ENCODE data around the gene DKK1. TPM values are rescaled to one million over a fixed set of nuclear protein-coding genes. Genes with fewer than 3 reads are reported as not detected.

The DKK1 gene
- total RNA-seq, 1 donor from 2014 or later: 33.2 TPM

DNA sequence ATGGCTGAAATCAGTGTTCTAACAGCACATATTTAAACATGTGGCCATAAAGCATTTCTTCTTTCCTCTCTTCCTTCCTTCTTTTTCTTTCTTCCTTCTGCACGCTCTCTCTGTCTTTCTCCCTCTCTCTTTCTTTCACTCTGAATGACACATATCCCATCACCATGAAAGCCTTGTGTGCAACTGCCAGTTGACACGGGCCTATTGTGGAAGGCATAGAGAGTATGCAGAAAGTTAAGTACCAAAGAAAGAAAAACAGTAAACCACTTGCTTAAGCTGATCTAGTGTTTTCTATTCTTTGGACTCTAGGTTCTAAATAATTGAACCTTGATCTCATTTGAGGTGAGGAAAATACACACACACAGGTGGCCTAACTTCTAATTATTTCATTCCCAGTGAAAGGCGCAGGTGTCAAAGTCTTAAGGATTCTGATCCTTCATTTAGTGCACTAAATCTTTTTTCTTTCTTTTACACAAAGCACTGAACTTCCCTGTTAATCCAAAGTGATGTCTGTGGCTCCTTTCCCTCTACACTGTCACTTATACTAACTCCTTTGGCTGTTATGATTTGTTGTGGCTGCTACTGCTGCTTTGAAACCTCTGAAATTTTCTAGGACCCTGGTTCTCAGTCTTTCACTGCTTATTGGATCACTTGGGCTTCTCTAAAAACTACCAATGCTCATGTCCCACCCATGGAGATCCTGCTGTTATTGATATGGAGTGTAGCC is 17.7 kb downstream of the DKK1 start:
- Mint-ChIP-seq H3K4me3 (no peak overlapping the region), H3K36me3 (no peaks in the 10 kb centered on the region), H3K27ac (no peak overlapping the region), H3K9me3 (no peaks in the 10 kb centered on the region), H3K27me3 (no peaks in the 10 kb centered on the region), H3K4me1 (ENCODE audit: unreplicated experiment) (no peaks in the 10 kb centered on the region)
- TF ChIP-seq, protein P1, sequence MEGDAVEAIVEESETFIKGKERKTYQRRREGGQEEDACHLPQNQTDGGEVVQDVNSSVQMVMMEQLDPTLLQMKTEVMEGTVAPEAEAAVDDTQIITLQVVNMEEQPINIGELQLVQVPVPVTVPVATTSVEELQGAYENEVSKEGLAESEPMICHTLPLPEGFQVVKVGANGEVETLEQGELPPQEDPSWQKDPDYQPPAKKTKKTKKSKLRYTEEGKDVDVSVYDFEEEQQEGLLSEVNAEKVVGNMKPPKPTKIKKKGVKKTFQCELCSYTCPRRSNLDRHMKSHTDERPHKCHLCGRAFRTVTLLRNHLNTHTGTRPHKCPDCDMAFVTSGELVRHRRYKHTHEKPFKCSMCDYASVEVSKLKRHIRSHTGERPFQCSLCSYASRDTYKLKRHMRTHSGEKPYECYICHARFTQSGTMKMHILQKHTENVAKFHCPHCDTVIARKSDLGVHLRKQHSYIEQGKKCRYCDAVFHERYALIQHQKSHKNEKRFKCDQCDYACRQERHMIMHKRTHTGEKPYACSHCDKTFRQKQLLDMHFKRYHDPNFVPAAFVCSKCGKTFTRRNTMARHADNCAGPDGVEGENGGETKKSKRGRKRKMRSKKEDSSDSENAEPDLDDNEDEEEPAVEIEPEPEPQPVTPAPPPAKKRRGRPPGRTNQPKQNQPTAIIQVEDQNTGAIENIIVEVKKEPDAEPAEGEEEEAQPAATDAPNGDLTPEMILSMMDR (conservative IDR thresholded peaks at IDR 0.05): no peak
- no peak for DNase-seq (ENCODE audit: extremely low spot score, unreplicated experiment)

DNA sequence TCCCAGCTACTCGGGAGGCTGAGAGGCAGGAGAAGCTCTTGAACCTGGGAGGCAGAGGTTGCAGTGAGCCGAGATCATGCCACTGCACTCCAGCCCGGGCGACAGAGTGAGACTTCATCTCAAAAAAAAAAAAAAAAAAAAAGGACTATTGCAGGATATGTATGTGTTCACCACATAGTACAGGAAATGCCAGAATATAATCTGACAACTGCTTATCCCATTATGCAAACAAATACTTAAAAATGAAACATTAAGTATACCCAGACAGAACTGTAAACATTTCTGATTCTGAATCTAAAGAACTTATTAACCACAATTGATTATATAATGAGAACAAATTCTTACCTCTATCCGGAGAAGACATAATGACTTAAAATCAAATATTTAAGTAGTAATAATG is 18.7 kb downstream of the DKK1 start:
- no peak overlapping the region for H3K27ac Mint-ChIP-seq
- no peaks in the 10 kb centered on the region for H3K27me3 Mint-ChIP-seq
- H3K9me3 Mint-ChIP-seq: no peaks in the 10 kb centered on the region

DNA sequence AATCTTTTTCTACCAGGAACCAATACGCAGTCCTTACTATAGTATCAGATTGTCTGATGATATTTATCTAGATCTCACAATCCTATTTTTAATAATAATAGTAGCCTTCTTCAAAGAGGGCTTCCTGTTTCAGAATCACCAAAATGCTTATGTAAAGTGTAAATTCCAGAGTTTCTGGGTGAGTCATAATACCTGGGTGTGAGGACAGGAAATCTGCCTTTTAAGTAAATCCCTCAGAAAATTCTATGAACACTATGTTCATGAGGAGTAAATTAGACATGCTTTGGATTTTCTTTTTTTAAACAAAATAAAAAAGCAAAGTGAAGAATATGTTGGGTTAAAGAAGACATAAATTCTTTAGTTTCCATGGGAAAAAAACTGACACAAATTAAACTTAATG is 20.5 kb downstream of the DKK1 start:
- Mint-ChIP-seq H3K27ac (no peak overlapping the region), H3K9me3 (no peaks in the 10 kb centered on the region), H3K4me1 (ENCODE audit: unreplicated experiment) (no peaks in the 10 kb centered on the region), H3K27me3 (no peaks in the 10 kb centered on the region), H3K4me3 (no peak overlapping the region), H3K36me3 (no peaks in the 10 kb centered on the region)
- DNase-seq (ENCODE audit: extremely low spot score, unreplicated experiment): no peak
- TF ChIP-seq, protein P1 (conservative IDR thresholded peaks at IDR 0.05): no peak

More for the DNA sequence above, 18.7 kb downstream of the DKK1 start:
- Mint-ChIP-seq H3K4me3 (no peak overlapping the region), H3K36me3 (no peaks in the 10 kb centered on the region), H3K4me1 (ENCODE audit: unreplicated experiment) (no peaks in the 10 kb centered on the region)
- TF ChIP-seq, protein P1 (conservative IDR thresholded peaks at IDR 0.05): no peak
- no peak for DNase-seq (ENCODE audit: extremely low spot score, unreplicated experiment)

DNA sequence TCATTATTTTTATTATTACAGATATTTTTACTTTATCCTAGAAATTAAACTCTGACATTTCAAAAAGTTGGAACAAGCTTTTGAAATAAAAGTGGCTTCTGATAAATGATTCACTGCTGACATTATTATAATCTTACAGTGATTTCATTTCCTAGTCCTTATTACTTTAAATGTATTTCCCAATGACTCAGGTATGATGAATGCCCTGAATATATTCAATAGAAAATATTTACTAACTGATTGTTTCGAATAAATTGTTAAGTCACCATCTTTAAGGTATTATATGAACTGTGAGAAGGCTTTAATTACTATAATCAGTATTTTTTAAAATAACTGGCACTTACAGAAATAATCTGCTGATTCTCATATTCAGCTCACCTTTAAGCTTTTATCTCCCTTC is 21.6 kb downstream of the DKK1 start:
- H3K27ac Mint-ChIP-seq: no peak overlapping the region
- DNase-seq (ENCODE audit: extremely low spot score, unreplicated experiment): no peak
- H3K36me3 Mint-ChIP-seq: no peaks in the 10 kb centered on the region
- H3K27me3 Mint-ChIP-seq: no peaks in the 10 kb centered on the region
- no peak overlapping the region for H3K4me3 Mint-ChIP-seq
- H3K4me1 Mint-ChIP-seq (ENCODE audit: unreplicated experiment): no peaks in the 10 kb centered on the region
- no peaks in the 10 kb centered on the region for H3K9me3 Mint-ChIP-seq
- TF ChIP-seq, protein P1 (conservative IDR thresholded peaks at IDR 0.05): no peak

DNA sequence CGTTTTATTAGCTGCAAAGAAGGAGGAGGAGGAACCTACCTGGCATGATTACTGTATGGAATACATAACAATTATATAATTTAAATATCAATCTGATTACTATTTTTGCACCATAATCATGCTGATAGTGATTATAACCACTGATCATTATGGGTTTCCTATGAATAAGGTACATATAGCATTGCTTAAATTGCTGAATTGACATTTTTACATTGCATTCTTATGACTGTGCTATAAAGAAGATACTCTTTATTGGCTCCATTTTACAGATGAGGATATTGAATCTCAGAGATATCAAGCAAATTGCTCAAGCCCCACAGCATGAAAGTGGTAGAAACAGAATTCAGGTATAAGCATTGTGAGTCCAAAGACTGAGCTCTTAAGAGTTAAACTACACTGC is 23.1 kb downstream of the DKK1 start:
- no peaks in the 10 kb centered on the region for H3K36me3 Mint-ChIP-seq
- no peak overlapping the region for H3K27ac Mint-ChIP-seq
- H3K27me3 Mint-ChIP-seq: peaks cover 4% of the 10 kb centered on the region
- H3K4me3 Mint-ChIP-seq: no peak overlapping the region
- H3K9me3 Mint-ChIP-seq: no peaks in the 10 kb centered on the region
- TF ChIP-seq, protein P1 (conservative IDR thresholded peaks at IDR 0.05): no peak
- DNase-seq (ENCODE audit: extremely low spot score, unreplicated experiment): no peak
- no peaks in the 10 kb centered on the region for H3K4me1 Mint-ChIP-seq (ENCODE audit: unreplicated experiment)
